Activated CD4-positive, alpha-beta T cell treated with anti-CD3 and anti-CD28 coated beads, Interleukin-10, Interleukin-2, amounts not matched to agents 100 ng/mL and 50 ng/mL, durations not matched to agents 16 hours and 8 hours (primary cell): Measurements from ENCODE around the gene DUSP12.
"Not testable (repeated sequence)": the region's sequence is repeated elsewhere in the genome, so short reads cannot be mapped to it uniquely, and the experiment has no call there.

Experiments
- DNase-seq: peaks from one replicate; pipeline ENCODE4 v3.0.0-alpha.2; 2020

The DUSP12 gene, protein sequence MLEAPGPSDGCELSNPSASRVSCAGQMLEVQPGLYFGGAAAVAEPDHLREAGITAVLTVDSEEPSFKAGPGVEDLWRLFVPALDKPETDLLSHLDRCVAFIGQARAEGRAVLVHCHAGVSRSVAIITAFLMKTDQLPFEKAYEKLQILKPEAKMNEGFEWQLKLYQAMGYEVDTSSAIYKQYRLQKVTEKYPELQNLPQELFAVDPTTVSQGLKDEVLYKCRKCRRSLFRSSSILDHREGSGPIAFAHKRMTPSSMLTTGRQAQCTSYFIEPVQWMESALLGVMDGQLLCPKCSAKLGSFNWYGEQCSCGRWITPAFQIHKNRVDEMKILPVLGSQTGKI

DNA sequence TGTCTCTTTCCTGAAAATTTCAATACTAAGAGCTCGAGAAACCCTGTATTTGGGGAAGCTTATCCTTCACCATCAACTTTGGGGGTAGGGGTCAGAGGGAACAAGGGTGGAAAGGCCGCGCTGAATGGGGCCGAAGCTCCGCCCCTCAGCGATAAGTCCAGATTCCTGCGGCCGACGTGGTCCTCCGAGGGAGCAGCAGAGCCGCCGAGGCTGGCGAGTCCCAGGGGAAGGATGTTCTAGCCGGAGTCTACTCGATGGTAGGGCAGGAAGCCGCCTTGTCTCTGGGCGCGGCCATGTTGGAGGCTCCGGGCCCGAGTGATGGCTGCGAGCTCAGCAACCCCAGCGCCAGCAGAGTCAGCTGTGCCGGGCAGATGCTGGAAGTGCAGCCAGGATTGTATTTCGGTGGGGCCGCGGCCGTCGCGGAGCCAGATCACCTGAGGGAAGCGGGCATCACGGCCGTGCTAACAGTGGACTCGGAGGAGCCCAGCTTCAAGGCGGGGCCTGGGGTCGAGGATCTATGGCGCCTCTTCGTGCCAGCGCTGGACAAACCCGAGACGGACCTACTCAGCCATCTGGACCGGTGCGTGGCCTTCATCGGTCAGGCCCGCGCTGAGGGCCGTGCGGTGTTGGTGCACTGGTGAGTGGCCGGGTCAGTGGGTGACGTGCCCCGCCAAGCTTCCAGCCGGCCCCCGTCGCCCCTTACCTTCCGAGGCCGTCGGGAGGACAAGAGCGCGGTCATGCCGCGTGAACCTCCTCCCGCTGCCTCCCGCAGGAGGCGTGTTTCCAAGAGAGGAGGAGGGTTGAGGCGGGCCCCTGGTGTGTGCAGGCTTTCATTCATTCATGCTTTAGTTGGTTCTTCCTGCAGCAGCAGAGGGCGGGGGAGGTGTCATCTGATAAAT is at the start of gene DUSP12:
Gene DUSP12 (plus strand): TSS at position 278 of the 899 bp plus-strand sequence. CDS start 16 bp downstream, at position 294.
- peak; percentile 97 for DNase-seq

DNA sequence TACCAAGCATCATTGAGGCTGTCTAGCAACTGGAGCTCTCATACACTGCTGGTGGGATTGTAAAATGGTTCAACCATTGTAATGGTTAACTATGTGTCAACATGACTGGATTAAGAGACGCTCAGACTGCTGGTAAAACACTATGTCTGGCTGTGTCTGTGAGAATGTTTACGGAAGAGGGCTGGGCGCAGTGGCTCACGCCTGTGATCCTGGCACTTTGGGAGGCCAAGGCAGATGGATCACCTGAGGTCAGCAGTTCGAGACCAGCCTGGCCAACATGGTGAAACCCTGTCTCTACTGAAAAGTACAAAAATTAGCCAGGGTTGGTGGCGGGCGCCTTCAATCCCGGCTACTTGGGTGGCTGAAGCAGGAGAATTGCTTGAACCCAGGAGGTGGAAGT is 47.3 kb upstream of the DUSP12 start:
- no peak for DNase-seq

DNA sequence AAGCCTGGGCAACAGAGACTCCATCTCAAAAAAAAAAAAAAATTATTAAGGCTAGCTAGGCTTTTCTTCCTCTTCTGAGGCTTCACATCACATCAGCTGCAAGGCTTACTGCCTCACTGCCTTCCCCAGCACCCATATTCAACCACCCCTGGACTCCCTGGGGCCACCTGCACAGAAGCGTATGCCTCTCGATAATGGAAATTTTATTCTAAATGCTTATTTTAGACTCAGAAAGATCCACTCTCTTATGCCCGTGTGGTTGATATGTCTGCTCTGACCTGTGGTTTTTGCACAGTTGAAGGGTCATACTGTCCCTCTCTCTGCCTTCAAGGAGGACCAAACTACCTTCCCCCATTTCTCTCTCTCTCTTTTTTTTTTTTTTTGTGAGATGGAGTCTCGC is 44.0 kb upstream of the DUSP12 start:
- DNase-seq, result no peak

DNA sequence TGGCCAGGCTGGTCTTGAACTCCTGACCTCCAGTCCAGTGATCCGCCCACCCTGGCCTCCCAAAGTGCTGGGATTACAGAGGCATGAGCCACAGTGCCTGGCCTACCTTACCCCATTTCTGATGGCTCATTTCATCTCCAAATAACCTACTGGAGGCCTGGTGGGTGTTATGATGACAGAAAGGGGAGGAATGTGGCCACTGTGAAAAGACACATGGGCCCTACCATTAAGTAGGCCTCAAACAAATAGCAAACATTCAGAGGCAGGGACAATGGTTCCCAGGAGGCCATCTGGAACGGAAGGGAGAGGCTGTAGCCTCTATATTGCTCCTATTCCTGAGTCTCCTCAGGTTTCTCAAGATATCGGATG is 43.5 kb upstream of the DUSP12 start:
- no peak for DNase-seq

DNA sequence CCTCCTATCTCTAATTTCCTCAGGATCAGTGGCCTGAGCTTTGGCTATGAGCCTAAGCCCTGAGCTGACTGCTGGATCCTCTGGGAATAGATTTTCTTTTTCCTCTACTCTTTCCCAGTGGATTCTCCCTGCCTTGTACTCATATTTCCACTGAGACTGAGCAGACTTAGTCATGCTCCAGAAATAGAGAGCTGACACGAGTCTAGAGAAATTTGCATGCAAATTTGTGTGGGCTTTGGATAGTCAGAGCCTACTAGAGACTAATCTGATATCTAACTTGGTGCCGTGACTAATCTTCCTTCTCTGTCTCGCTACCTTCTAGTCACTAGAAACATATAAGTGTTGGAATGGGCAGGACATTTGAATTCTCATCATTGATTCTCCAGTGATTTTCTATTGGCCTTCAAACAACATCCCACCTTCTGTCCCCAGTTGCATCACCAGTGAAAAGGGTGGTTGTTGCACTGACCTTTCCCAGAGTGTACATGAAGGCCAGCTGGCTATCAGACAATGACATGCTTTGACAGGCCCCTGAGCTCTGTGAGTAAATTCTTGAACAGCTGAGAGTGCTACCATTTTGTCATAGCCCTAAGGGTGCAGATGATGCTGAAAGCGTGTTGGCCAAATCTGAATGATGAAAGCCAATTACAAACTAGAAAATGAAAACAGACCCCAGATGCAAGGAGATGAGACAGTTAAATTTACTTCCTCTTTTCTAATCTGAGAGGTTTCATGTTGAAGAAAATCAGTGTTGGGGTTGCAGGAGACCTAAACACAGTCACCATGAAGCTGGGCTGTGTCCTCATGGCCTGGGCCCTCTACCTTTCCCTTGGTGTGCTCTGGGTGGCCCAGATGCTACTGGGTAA is 42.9 kb upstream of the DUSP12 start, which contains the start of gene FCRLA:
Gene FCRLA (plus strand): TSS at position 748 of the 866 bp plus-strand sequence. CDS start 36 bp downstream, at position 784.
- DNase-seq, result no peak

DNA sequence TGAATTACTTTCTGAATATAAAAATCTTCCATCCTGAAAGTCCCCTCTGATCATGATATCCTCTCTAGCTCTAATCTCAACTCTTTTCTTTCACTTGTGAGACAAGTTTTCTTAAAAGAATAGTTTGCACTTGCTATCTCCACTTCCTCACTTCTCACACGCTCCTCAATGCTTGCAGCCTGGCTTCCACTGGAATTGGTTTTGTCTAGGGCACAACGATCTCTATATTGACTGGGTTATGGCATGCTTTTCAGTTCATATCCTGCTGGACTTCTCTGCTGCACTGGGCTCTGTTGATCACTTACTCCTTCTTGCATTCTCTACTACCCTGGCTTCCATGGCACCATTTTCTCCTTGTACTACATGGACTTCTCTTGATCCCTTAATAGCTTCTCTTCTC is 42.1 kb upstream of the DUSP12 start:
- DNase-seq, result no peak

DNA sequence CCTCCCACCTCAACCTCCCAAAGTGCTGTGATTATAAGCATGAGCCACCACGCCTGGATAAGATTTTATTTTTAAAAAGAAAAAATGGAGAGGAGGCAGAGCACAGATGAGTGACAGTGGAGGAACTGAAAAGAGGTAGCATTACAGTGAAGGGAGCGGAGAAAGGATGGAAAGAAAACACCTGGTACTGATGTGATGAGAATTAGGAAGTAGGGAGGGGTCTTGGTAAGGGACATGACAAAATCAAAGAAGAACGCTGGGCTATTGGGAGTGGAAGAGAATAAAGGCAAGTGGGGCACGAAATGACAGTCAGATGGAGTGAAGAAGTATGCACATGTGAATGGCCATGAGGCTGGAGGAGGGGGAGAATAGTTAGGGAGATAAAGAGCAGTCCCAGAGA is 40.2 kb upstream of the DUSP12 start:
- DNase-seq, result no peak

DNA sequence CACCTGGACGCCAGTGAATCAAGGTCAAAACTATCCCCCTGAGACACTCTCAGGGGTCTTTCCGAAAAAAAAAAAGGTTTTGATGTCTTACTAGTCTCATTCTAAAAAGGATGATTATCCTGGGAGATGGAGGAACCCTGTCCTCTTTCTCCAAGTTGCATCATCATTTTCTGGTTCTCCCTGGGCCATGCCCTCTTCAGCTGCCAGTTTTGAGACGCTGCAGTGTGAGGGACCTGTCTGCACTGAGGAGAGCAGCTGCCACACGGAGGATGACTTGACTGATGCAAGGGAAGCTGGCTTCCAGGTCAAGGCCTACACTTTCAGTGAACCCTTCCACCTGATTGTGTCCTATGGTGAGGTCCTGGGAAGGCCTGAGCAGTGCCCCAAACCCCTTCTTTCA is 39.0 kb upstream of the DUSP12 start:
- DNase-seq, result no peak

DNA sequence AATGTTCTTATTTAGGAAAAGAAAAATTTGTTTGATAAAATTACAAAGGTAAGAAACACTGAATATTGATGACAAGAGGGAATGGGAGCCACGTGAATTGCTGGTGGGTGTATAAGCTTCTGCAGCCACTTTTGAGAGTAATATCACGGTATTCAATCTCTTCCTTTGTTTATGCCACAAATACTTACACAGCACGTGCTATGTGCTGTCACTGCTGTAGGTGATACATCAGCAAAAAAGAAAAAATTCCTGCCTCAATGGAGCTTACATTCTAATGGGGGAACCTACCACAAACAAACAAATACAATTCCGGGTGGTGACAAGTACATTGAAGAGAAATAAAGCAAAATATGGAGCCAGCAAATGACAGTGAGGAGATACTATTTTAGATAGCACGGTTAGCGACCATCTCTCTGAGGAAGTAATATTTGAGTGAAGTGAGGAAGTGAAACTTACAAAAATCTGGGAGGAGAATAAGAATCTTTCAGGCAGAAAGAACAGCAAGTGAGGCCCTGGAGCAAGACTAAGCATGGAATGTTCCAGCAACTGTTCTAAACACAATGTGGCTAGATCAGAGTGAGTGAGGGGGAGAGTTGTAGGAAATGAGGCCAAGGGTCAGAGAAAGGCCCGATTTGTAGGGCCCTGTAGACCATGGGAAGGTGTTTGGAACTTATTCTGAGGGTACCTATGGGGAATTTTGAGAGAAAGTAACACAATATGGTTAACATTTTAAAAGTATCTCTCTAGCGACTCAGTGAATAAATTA is 30.8 kb upstream of the DUSP12 start:
- no peak for DNase-seq

DNA sequence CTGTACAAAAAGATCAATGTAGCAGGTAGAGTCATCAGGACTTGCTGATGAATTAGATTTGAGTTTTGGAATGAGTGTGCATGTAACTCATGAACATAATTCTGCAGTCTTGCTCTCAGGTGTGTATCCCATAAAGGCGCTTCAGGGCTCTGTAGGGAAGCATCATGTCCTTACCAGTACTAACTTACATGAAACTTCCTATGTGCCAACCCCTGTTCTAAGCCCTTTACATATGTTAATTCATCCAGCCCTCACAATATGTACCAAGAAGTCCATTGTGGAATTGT is 30.3 kb upstream of the DUSP12 start:
- DNase-seq, result peak; percentile 29

DNA sequence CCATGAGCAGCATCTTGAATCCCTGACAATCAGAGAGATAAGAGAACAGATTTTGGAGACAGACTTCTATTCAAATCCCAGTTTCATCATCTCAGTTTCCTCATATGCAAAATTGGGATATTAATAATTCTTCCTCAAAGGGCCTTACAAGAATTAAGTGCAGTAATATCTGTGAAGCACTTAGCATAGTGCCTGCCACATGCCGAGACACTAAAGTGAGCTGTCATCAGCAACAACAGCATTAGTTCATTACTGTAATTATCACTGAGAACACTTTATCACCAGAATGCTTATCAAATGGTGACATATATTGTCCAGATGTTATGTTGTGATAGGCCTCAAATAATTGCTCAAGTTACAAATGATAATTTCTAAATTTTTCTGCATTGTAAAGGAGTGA is 29.2 kb upstream of the DUSP12 start:
- DNase-seq, result no peak

DNA sequence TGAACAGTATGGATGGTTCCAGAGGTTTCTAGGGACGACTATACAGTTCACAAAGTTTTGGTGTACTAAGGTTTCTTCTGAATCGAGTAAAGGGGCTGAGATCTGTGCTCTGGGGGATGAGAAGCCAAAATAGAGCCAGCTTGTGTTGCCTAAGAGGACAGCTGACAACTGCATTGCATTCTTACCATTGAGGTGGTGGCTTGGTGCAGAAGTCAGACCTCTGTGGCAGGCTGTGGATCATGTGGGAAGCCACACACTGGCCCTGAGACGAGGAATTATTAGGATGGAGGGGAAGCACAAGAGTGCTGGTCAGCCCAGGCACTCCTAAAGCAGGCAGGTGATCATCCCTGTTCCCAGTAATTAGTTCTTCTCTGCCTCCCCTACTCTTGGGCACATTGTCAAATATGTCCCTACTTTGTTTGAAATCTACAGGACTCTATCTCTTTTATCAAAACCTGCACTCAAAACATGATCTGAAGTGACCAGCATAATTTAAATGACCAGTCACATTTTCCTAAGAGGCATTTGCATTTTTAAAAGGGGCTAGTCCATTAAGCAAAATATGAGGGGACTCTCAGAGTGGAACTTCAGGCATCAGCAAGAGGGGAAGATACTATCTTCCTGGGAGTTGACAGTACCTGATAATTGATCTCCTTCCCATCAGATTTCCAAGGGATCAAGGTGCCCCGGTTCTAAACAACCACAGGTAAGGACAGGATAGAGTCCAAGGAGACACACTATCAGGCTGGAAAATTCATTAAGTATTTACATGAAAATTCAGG is 28.4 kb upstream of the DUSP12 start, which contains the start of gene FCRLB:
Gene FCRLB (plus strand): TSS at position 589 of the 782 bp plus-strand sequence. CDS start 1,129 bp downstream, outside the sequence.
- no peak for DNase-seq

DNA sequence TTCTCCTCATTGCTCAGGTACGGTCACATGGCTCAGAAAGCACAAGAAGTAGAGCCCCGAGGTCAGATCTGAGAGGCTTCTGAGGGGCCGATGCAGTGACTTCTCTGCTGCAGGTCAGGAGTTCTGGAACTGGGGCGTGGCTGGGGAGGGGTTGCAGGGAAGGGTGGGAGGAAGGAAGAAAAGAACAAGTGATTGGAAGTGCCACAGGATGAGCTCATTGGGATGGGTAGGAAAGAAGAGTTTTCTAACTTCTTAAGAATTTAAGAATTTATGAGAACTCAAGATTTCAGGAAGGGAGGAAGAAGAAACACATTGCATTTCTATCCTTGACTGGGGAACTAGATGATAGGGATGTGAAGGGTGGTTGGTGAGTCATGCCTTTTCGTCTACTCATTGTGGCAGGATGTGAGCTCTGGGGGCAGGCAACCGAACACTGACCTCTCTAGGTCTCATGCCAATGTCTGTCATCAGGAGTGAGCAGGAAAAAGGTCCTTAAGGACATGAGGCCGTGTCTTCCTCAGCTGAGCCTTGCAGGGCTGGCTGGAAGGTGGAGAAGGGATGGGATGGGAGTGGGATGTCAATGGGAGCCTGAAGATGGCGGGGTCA is 27.7 kb upstream of the DUSP12 start:
- peak; percentile 55 for DNase-seq

DNA sequence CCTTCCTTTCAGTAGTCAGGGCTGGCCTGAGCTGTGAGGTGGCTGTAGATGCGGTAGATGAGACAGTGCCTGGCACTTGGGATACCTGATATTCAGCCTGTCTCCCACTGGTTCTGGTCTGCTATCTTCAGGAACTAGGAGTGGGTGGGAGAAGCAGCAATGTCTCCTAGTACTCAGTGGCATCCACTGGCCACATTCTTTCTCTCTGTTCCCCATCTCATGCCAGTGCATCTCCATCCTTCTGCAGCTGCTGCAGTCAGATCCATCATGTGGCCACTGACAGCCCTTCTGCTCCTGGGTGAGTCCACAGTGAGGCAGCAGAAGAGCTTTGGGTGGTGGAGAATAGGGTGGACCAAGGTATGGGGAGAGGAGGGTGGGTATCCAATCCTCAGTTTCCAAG is 27.2 kb upstream of the DUSP12 start:
- DNase-seq, result no peak

DNA sequence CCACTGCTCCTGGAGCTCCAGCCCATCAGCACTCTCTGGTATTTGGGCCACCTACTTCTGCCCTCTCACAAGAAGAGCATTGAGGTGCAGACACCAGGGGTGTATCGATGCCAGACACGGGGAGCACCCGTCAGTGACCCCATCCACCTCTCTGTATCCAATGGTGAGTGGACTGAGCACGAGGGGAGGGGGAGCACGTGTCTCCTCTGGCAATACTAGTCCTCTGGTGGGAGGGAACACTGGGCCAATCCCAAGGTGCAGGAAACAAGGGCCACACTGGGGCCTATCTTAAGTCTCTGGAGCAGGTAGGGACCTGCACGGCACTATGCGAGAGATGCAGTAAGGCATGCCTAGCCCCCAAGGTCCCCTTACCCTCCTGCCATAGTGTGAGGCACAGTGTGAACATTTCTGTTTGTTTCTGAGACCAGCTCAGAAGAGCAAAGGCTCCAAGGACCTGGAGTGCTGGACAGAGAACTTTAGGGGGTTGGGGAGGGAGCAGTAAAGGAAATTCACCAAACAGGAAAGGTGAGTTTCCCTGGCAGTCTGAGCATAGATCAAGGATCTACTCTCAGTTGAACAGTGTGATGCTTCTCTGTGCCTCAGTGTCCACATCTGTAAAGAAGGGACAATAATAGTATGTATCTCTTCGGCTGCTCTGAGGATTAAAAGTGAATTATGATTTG is 26.0 kb upstream of the DUSP12 start:
- no peak for DNase-seq

DNA sequence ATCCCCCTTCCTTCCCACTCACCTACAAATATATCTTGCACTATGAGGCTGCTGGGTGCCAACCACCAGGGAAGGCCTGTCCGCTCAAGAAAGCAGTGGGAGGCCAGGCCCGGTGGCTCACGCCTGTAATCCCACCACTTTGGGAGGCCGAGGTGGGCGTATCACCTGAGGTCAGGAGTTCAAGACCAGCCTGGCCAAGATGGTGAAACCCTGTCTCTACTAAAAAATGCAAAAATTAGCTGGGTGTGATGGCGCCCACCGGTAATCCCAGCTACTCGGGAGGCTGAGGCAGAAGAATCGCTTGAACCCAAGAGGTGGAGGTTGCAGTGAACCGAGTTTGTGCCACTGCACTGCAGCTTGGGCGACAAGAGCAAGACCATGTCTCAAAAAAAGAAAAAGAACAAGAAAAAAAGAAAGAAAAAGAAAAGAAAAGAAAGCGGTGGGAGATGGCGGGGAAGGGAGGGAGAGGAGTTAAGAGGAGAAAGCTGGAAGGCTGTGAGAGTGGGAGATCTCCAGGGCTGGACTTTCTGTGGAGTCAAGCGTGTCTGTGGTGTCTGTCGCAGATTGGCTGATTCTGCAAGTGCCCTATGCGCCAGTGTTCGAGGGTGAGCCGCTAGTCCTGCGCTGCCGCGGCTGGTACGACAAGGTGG is 24.2 kb upstream of the DUSP12 start:
- DNase-seq, result not testable (repeated sequence)

DNA sequence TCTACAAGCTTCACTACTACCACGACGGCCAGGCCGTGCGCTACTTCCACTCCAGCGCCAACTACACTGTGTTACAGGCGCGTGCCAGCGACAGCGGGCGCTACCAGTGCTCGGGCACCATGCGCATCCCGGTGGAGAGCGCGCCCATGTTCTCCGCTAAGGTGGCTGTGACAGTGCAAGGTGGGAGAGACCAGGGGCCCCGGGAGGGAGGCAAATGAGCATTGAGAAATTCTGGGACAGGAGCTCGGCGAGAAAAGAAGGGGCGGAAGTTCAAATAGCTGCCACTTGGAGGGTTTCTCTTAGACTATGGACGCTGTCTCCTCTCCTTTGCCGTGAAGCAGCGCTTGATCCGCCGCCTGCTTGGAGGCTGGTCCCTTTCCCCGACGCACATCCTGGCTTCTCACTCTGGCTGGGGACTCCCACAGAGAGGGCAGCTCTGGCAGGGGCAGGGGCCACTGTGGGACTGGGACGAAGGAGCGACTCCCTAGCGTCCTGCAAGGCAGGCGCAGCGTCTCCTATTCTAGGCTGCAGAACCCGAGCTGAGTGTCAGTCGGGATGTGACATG is 23.6 kb upstream of the DUSP12 start:
- peak; percentile 40 for DNase-seq

DNA sequence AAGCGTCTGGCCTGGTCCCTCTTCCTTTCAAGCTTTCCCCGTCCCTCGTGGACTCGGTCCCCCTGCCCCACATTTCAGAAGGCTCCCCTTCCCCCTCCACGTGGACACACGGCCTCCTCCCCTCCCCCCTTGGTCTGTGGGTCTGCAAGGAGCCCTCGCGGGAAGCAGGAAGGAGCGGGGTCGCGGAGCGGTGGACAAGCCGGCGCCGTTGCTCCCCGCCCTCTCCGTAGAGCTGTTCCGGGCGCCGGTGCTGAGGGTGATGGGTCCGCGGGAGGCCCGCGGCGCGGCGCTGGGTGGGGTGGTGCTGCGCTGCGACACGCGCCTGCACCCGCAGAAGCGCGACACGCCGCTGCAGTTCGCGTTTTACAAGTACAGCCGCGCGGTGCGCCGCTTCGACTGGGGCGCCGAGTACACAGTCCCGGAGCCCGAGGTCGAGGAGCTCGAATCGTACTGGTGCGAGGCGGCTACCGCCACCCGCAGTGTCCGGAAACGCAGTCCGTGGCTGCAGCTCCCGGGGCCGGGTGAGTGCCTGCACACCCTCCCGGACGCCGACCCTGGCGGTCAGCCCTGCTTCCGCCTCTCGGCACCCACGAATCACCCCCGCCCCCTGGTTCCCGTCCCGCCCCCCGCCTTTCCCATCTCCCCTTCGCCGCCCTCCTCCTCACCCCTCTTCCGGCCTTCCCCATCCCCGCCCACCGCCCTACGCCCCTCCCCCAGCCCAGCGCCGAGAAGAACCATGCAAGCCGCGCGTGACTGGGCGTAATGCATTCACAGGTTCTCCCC is 22.9 kb upstream of the DUSP12 start:
- DNase-seq, result peak; percentile 74
